Measurements from ENCODE around the gene RENBP.

RENBP gene

DNA sequence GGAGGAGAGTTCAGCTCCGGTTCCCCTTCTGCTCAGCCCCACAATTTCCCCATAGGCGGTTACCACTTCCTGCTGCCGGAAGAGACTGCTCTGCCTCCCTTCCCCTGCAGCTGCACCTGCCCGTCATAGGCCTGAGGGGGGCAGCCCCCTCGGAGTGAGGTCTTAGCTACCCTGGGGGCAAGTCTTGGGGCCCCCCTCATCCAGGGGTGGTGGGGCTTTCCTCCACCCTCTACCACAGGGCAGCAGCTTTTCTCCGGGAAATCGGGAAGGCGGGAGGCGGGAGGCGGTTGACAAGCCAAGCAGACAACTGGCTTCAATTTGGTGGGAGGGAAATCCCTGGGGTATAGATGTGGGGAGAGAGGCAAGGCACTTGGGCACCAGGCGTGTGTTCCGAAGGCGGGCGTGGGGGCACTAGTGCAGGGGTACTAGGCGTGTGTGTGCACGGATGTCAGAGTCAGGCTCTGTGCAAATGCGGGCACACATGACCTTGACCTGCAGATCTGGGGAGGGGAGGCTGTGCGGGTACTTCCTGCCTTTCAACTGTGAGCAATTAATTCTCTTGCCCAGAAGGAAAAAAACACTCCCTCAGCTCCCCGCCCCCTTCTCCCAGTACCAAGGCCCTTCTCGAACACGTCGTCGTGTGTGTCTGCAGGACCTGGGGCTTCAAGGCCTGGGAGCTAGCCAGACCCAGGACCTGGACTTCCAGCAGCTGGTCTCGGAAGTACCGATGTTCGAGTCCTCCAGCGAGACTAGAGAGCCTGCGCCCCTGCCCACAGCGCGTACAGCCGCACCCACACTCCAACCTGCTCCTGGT is 17.4 kb downstream of the RENBP start:
- Histone ChIP-seq H4K12ac (ENCODE audit: low read depth, low read length) (peak overlapping the region; percentile 97), H3K4me2 (ENCODE audit: low read length) (peak overlapping the region; percentile 90), H3K9ac (ENCODE audit: low read length) (peak overlapping the region; percentile 92), H2BK12ac (ENCODE audit: low read length) (no peak overlapping the region), H2BK5ac (ENCODE audit: low read depth, low read length, poor library complexity) (peak overlapping the region; percentile 34), H2BK120ac (ENCODE audit: insufficient read depth, low read length, poor library complexity) (peak overlapping the region; percentile 65), H3K79me2 (ENCODE audit: control insufficient read depth, insufficient read depth, low read length, poor library complexity) (peaks cover 7% of the 10 kb centered on the region), H3K23ac (ENCODE audit: low read length) (no peak overlapping the region), H3K4me3 (ENCODE audit: low read depth, low read length) (peak overlapping the region; percentile 76), H3K27ac (ENCODE audit: low read depth, low read length) (peak overlapping the region; percentile 94), H2AK5ac (ENCODE audit: low read length) (peak overlapping the region; percentile 99), H3K4ac (ENCODE audit: low read depth, low read length) (peak overlapping the region; percentile 63), H2AFZ (ENCODE audit: insufficient read depth, low read length, poor library complexity) (peak overlapping the region; percentile 59), H3K79me1 (ENCODE audit: low read length) (peaks cover 7% of the 10 kb centered on the region), H3K18ac (ENCODE audit: low read length) (peak overlapping the region; percentile 42), H3K9me3 (ENCODE audit: insufficient read depth, low read depth, low read length) (peaks cover 1% of the 10 kb centered on the region), H3K27me3 (ENCODE audit: insufficient read depth, low read length) (no peaks in the 10 kb centered on the region), H3K4me1 (ENCODE audit: control insufficient read depth in 1 of 2, insufficient read depth in 2 of 2, low read length in 2 of 2) (peaks cover 12 to 22% of the 10 kb centered on the region in 2 experiments), H4K91ac (ENCODE audit: low read depth, low read length) (peak overlapping the region; percentile 95), H4K8ac (ENCODE audit: low read depth, low read length) (peak overlapping the region; percentile 96), H3K36me3 (ENCODE audit: control insufficient read depth in 1 of 2, insufficient read depth in 2 of 2, low read length in 2 of 2) (peaks cover 28 to 29% of the 10 kb centered on the region in 2 experiments), H3K14ac (ENCODE audit: low read length) (peak overlapping the region; percentile 75)
- DNase-seq = peak in 1 of 2 donors; percentile 31
- WGBS (ENCODE audit: extremely low coverage, insufficient coverage, insufficient read length) = no CpG with 5 or more reads among the region's 31 CpGs

DNA sequence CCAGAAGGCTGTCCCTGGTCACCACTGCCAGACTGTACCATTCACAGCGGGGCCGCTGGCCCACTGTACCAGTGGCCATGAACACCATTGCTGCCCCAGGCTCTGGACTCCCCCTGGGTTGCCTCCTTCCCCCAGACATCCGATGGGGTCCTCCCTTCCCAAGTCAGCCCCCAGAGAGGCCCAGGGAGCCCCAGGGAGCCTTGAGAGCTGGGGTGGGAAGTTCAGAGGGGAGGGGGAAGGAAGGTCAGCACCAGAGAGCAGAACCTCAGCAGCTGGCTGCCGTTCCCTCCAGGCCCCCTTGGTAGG is 17.9 kb downstream of the RENBP start:
- no peak overlapping the region for H4K8ac ChIP-seq (ENCODE audit: low read depth, low read length)
- H3K36me3 ChIP-seq (ENCODE audit: control insufficient read depth in 1 of 2, insufficient read depth in 2 of 2, low read length in 2 of 2) = peaks cover 22 to 23% of the 10 kb centered on the region in 2 experiments
- H2BK120ac ChIP-seq (ENCODE audit: insufficient read depth, low read length, poor library complexity) = peak overlapping the region; percentile 36
- no peak overlapping the region for H2BK5ac ChIP-seq (ENCODE audit: low read depth, low read length, poor library complexity)
- WGBS (ENCODE audit: extremely low coverage, insufficient coverage, insufficient read length) = no CpG with 5 or more reads among the region's 4 CpGs
- H3K79me2 ChIP-seq (ENCODE audit: control insufficient read depth, insufficient read depth, low read length, poor library complexity) = peaks cover 7% of the 10 kb centered on the region
- H3K9me3 ChIP-seq (ENCODE audit: insufficient read depth, low read depth, low read length) = peaks cover 2% of the 10 kb centered on the region
- H2BK12ac ChIP-seq (ENCODE audit: low read length) = peak overlapping the region; percentile 45
- no peak overlapping the region for H3K14ac ChIP-seq (ENCODE audit: low read length)
- peaks cover 12 to 25% of the 10 kb centered on the region in 2 experiments for H3K4me1 ChIP-seq (ENCODE audit: control insufficient read depth in 1 of 2, insufficient read depth in 2 of 2, low read length in 2 of 2)
- no peak overlapping the region for H3K9ac ChIP-seq (ENCODE audit: low read length)
- H2AFZ ChIP-seq (ENCODE audit: insufficient read depth, low read length, poor library complexity) = no peak overlapping the region
- no peak overlapping the region for H4K12ac ChIP-seq (ENCODE audit: low read depth, low read length)
- no peaks in the 10 kb centered on the region for H3K27me3 ChIP-seq (ENCODE audit: insufficient read depth, low read length)
- no peak overlapping the region for H3K27ac ChIP-seq (ENCODE audit: low read depth, low read length)
- H3K23ac ChIP-seq (ENCODE audit: low read length) = no peak overlapping the region
- H3K4me2 ChIP-seq (ENCODE audit: low read length) = peak overlapping the region; percentile 53
- H2AK5ac ChIP-seq (ENCODE audit: low read length) = peak overlapping the region; percentile 77
- H3K79me1 ChIP-seq (ENCODE audit: low read length) = peaks cover 7% of the 10 kb centered on the region
- peak overlapping the region; percentile 54 for H3K18ac ChIP-seq (ENCODE audit: low read length)
- H3K4ac ChIP-seq (ENCODE audit: low read depth, low read length) = no peak overlapping the region
- H4K91ac ChIP-seq (ENCODE audit: low read depth, low read length) = peak overlapping the region; percentile 38
- DNase-seq = no peak
- H3K4me3 ChIP-seq (ENCODE audit: low read depth, low read length) = no peak overlapping the region

DNA sequence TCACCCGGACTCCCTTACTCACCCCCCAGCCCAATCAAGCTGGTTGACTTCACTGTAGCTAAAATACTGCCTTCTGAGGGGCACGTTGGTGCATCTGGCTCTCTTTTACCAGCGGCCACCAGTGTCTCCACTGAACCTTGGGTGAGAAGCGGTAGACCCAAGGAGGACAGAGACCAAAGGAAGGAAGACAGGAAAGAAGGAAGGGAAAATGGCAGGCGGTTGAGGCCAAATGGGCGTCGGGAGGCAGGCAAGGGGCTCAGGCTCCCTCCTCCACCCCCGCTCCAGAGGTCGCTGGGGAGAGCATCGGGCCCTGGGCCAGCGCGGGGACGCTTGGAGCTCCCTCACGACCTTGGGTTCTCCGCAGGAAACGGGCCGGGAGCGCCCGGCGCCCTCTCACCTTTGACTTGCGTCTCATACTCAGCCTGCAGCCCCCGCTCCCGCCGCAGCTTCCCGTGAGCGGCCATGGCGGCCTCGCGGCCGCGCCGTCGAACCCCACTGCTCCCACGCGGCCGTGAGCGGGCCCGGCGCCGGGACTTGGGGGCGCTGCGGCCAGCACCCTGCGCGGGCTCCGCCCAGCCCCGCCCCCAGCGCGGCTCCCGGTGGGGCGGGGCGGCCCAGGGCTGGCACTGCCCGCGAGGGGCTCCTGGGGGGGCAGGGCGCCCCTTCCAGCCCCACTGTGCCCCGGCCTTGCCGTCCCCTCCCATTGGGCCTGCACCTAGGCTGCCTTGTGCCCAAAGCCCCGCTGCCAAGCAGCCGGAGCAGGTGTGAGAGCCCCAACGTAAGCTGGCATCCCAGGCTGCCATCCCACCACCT is 18.5 kb downstream of the RENBP start, which contains the start of gene ARHGAP4:
TSS of gene ARHGAP4 (minus strand) at position 526 of the 813 bp plus-strand sequence. CDS start at position 464, 62 bp downstream.
- H3K4me1 ChIP-seq (ENCODE audit: control insufficient read depth in 1 of 2, insufficient read depth in 2 of 2, low read length in 2 of 2) = peaks cover 12 to 25% of the 10 kb centered on the region in 2 experiments
- no peak within 1 kb of the TSS for H3K9ac ChIP-seq (ENCODE audit: low read length)
- H3K4me3 ChIP-seq (ENCODE audit: low read depth, low read length) = no peak within 1 kb of the TSS
- no peak within 1 kb of the TSS for H3K14ac ChIP-seq (ENCODE audit: low read length)
- H3K23ac ChIP-seq (ENCODE audit: low read length) = no peak within 1 kb of the TSS
- peaks cover 7% of the 10 kb centered on the region for H3K79me1 ChIP-seq (ENCODE audit: low read length)
- WGBS (ENCODE audit: extremely low coverage, insufficient coverage, insufficient read length) = no CpG with 5 or more reads among the region's 59 CpGs
- peaks cover 2% of the 10 kb centered on the region for H3K9me3 ChIP-seq (ENCODE audit: insufficient read depth, low read depth, low read length)
- no peaks in the 10 kb centered on the region for H3K27me3 ChIP-seq (ENCODE audit: insufficient read depth, low read length)
- peaks cover 17 to 18% of the 10 kb centered on the region in 2 experiments for H3K36me3 ChIP-seq (ENCODE audit: control insufficient read depth in 1 of 2, insufficient read depth in 2 of 2, low read length in 2 of 2)
- H3K4me2 ChIP-seq (ENCODE audit: low read length) = peak within 1 kb of the TSS; percentile 90
- H4K91ac ChIP-seq (ENCODE audit: low read depth, low read length) = peak within 1 kb of the TSS; percentile 40
- H3K4ac ChIP-seq (ENCODE audit: low read depth, low read length) = no peak within 1 kb of the TSS
- no peak within 1 kb of the TSS for H4K12ac ChIP-seq (ENCODE audit: low read depth, low read length)
- peak within 1 kb of the TSS; percentile 54 for H3K18ac ChIP-seq (ENCODE audit: low read length)
- peak within 1 kb of the TSS; percentile 77 for H2AK5ac ChIP-seq (ENCODE audit: low read length)
- DNase-seq = no peak
- peak within 1 kb of the TSS; percentile 45 for H2BK12ac ChIP-seq (ENCODE audit: low read length)
- peak within 1 kb of the TSS; percentile 33 for H4K8ac ChIP-seq (ENCODE audit: low read depth, low read length)
- H2AFZ ChIP-seq (ENCODE audit: insufficient read depth, low read length, poor library complexity) = no peak within 1 kb of the TSS
- H2BK5ac ChIP-seq (ENCODE audit: low read depth, low read length, poor library complexity) = no peak within 1 kb of the TSS
- H3K27ac ChIP-seq (ENCODE audit: low read depth, low read length) = peak within 1 kb of the TSS; percentile 94
- peaks cover 7% of the 10 kb centered on the region for H3K79me2 ChIP-seq (ENCODE audit: control insufficient read depth, insufficient read depth, low read length, poor library complexity)
- H2BK120ac ChIP-seq (ENCODE audit: insufficient read depth, low read length, poor library complexity) = peak within 1 kb of the TSS; percentile 36

DNA sequence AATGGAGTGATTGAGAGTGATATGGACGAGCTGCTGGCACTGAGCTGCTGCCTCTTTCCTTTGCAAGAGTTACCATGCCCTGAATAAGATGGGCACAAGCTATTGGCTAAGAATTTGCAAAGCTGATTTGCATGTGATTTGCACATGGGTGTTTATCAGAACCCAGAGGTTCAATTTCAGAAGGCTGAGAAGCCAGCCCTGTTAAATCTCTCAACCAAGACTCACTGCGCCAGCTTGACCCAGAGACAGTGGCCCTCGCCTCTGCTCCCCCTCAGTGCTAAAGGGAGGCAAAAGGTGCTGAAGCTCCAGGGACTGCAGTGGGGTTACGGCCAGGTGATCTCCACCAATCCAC is 19.1 kb downstream of the RENBP start:
- Histone ChIP-seq H4K91ac (ENCODE audit: low read depth, low read length) (no peak overlapping the region), H3K9me3 (ENCODE audit: insufficient read depth, low read depth, low read length) (peaks cover 2% of the 10 kb centered on the region), H2AFZ (ENCODE audit: insufficient read depth, low read length, poor library complexity) (no peak overlapping the region), H3K4ac (ENCODE audit: low read depth, low read length) (no peak overlapping the region), H3K79me2 (ENCODE audit: control insufficient read depth, insufficient read depth, low read length, poor library complexity) (peaks cover 7% of the 10 kb centered on the region), H3K23ac (ENCODE audit: low read length) (no peak overlapping the region), H3K79me1 (ENCODE audit: low read length) (peaks cover 7% of the 10 kb centered on the region), H3K9ac (ENCODE audit: low read length) (no peak overlapping the region), H3K18ac (ENCODE audit: low read length) (no peak overlapping the region), H2BK12ac (ENCODE audit: low read length) (no peak overlapping the region), H2BK5ac (ENCODE audit: low read depth, low read length, poor library complexity) (no peak overlapping the region), H3K27ac (ENCODE audit: low read depth, low read length) (no peak overlapping the region), H3K4me2 (ENCODE audit: low read length) (no peak overlapping the region), H3K14ac (ENCODE audit: low read length) (no peak overlapping the region), H2BK120ac (ENCODE audit: insufficient read depth, low read length, poor library complexity) (no peak overlapping the region), H2AK5ac (ENCODE audit: low read length) (no peak overlapping the region), H3K4me1 (ENCODE audit: control insufficient read depth in 1 of 2, insufficient read depth in 2 of 2, low read length in 2 of 2) (peaks cover 12 to 25% of the 10 kb centered on the region in 2 experiments), H3K4me3 (ENCODE audit: low read depth, low read length) (no peak overlapping the region), H3K27me3 (ENCODE audit: insufficient read depth, low read length) (no peaks in the 10 kb centered on the region), H3K36me3 (ENCODE audit: control insufficient read depth in 1 of 2, insufficient read depth in 2 of 2, low read length in 2 of 2) (peaks cover 11 to 12% of the 10 kb centered on the region in 2 experiments), H4K8ac (ENCODE audit: low read depth, low read length) (no peak overlapping the region), H4K12ac (ENCODE audit: low read depth, low read length) (no peak overlapping the region)
- WGBS (ENCODE audit: extremely low coverage, insufficient coverage, insufficient read length) = no CpG with 5 or more reads among the region's 4 CpGs
- DNase-seq = no peak

Data from trophoblast cell (in vitro differentiated cells and primary cell).